Measurements from ENCODE around the gene PLAU.
A peak's percentile ranks its signal among the peaks of the same experiment; 100 is the strongest.
"Not testable (repeated sequence)": the region's sequence is repeated elsewhere in the genome, so short reads cannot be mapped to it uniquely, and the experiment has no call there.

Gene PLAU

DNA sequence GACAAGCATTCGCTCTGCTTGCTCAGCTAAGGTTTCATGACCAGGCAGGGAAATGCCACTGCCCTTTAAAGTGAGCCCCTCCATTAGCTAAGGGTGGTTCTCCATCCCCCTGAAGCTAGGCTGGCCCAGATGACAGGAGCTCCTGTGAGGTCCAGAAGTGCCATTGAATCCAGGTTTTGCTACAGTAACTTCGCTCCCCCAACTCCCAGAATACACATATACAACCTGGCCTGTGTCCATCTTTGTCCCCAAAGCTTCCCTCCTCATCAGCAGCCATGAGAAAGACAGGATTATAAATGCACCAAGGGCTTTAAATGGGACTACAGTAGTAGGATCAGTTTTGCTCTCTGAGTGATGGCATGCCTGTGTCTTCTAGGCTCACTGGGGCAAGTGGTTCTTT, 51.5 kb downstream of the PLAU start:
- H3K27ac ChIP-seq (ENCODE audit: poor library complexity, severe bottlenecking): no peak overlapping the region
- ATAC-seq (ENCODE audit: low read depth): no peak
- no peaks in the 10 kb centered on the region for H3K27me3 ChIP-seq (ENCODE audit: insufficient read depth, poor library complexity, severe bottlenecking)
- DNase-seq (ENCODE audit: low spot score): no peak
- no peaks in the 10 kb centered on the region for H3K36me3 ChIP-seq (ENCODE audit: low read depth)
- H3K4me1 ChIP-seq (ENCODE audit: insufficient read depth, poor library complexity, severe bottlenecking): peaks cover 22% of the 10 kb centered on the region
- no peaks in the 10 kb centered on the region for H3K9me3 ChIP-seq (ENCODE audit: severe bottlenecking)
- no peak overlapping the region for H3K4me3 ChIP-seq (ENCODE audit: severe bottlenecking)
- TF ChIP-seq, protein P1, sequence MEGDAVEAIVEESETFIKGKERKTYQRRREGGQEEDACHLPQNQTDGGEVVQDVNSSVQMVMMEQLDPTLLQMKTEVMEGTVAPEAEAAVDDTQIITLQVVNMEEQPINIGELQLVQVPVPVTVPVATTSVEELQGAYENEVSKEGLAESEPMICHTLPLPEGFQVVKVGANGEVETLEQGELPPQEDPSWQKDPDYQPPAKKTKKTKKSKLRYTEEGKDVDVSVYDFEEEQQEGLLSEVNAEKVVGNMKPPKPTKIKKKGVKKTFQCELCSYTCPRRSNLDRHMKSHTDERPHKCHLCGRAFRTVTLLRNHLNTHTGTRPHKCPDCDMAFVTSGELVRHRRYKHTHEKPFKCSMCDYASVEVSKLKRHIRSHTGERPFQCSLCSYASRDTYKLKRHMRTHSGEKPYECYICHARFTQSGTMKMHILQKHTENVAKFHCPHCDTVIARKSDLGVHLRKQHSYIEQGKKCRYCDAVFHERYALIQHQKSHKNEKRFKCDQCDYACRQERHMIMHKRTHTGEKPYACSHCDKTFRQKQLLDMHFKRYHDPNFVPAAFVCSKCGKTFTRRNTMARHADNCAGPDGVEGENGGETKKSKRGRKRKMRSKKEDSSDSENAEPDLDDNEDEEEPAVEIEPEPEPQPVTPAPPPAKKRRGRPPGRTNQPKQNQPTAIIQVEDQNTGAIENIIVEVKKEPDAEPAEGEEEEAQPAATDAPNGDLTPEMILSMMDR (IDR thresholded peaks at IDR 0.05; ENCODE audit: poor library complexity, severe bottlenecking): no peak

DNA sequence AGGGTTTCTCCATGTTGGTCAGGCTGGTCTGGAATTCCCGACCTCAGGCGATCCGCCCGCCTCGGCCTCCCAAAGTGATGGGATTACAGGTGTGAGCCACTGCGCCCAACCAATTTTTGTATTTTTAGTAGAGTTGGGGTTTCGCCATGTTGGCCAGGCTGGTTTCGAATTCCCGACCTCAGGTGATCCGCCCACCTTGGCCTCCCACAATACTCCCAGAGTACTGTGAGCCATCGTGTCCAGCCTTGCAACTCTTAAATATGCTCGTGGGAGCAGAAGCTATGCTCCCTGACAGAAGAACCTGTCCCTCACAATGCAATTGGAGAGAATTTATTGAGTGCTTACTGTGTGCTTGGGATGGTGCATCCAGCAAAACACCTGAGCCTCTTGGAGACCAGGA, 52.6 kb downstream of the PLAU start:
- not testable (repeated sequence) for H3K27me3 ChIP-seq (ENCODE audit: insufficient read depth, poor library complexity, severe bottlenecking); H3K9me3 ChIP-seq (ENCODE audit: severe bottlenecking); H3K27ac ChIP-seq (ENCODE audit: poor library complexity, severe bottlenecking); H3K4me3 ChIP-seq (ENCODE audit: severe bottlenecking); H3K36me3 ChIP-seq (ENCODE audit: low read depth); DNase-seq (ENCODE audit: low spot score); ATAC-seq (ENCODE audit: low read depth)
- peaks cover 22% of the 10 kb centered on the region for H3K4me1 ChIP-seq (ENCODE audit: insufficient read depth, poor library complexity, severe bottlenecking)

DNA sequence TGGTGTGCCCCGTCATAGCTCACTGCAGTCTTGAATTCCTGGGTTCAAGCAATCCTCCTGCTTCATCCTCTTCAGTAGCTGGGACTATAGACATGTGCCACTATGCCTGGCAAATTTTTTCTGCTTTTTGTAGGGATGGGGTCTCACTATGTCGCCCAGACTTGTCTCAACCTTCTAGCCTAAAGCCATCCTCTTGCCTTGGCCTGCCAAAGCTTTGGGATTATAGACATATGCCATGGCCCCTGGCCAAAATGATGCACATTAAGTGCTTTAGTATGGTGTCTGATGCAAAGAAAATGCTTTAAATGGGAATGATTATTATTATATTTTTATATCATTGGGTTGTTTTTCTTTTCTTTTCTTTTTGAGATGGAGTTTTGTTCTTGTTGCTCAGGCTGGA, 53.8 kb downstream of the PLAU start:
- H3K9me3 ChIP-seq (ENCODE audit: severe bottlenecking): no peaks in the 10 kb centered on the region
- H3K27ac ChIP-seq (ENCODE audit: poor library complexity, severe bottlenecking): peak overlapping the region; percentile 85
- no peaks in the 10 kb centered on the region for H3K27me3 ChIP-seq (ENCODE audit: insufficient read depth, poor library complexity, severe bottlenecking)
- no peak overlapping the region for H3K4me3 ChIP-seq (ENCODE audit: severe bottlenecking)
- ATAC-seq (ENCODE audit: low read depth) (no peak), DNase-seq (ENCODE audit: low spot score) (no peak)
- TF ChIP-seq, protein P1 (IDR thresholded peaks at IDR 0.05; ENCODE audit: poor library complexity, severe bottlenecking): no peak
- peaks cover 22% of the 10 kb centered on the region for H3K4me1 ChIP-seq (ENCODE audit: insufficient read depth, poor library complexity, severe bottlenecking)
- no peaks in the 10 kb centered on the region for H3K36me3 ChIP-seq (ENCODE audit: low read depth)

DNA sequence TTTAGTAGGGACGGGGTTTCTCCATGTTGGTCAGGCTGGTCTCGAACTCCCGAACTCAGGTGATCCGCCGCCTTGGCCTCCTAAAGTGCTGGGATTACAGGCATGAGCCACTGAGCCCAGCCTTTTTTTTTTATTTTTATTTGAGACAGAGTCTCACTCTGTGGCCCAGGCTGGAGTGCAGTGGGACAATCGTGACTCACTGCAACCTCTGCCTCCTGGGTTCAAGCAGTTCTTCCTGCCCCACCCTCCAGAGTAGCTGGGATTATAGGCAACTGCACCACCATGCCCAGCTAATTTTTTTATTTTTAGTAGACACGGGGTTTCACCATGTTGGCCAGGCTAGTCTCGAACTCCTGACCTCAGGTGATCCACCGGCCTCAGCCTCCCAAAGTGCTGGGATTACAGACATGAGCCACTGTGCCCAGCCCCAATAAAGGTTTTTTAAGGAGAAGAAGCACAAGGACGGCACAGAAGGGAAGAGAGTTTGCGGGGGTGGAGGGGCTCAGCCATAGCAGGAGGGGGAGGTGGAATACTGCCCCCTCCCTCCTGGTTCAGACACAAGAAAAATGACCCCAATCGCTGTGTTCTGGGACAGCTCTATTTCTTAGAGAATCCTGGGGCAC, 54.4 kb downstream of the PLAU start:
- Histone ChIP-seq H3K27ac (ENCODE audit: poor library complexity, severe bottlenecking) (peak overlapping the region; percentile 85), H3K4me1 (ENCODE audit: insufficient read depth, poor library complexity, severe bottlenecking) (peaks cover 22% of the 10 kb centered on the region)
- not testable (repeated sequence) for H3K36me3 ChIP-seq (ENCODE audit: low read depth); H3K4me3 ChIP-seq (ENCODE audit: severe bottlenecking); ATAC-seq (ENCODE audit: low read depth); DNase-seq (ENCODE audit: low spot score); H3K27me3 ChIP-seq (ENCODE audit: insufficient read depth, poor library complexity, severe bottlenecking); H3K9me3 ChIP-seq (ENCODE audit: severe bottlenecking)

DNA sequence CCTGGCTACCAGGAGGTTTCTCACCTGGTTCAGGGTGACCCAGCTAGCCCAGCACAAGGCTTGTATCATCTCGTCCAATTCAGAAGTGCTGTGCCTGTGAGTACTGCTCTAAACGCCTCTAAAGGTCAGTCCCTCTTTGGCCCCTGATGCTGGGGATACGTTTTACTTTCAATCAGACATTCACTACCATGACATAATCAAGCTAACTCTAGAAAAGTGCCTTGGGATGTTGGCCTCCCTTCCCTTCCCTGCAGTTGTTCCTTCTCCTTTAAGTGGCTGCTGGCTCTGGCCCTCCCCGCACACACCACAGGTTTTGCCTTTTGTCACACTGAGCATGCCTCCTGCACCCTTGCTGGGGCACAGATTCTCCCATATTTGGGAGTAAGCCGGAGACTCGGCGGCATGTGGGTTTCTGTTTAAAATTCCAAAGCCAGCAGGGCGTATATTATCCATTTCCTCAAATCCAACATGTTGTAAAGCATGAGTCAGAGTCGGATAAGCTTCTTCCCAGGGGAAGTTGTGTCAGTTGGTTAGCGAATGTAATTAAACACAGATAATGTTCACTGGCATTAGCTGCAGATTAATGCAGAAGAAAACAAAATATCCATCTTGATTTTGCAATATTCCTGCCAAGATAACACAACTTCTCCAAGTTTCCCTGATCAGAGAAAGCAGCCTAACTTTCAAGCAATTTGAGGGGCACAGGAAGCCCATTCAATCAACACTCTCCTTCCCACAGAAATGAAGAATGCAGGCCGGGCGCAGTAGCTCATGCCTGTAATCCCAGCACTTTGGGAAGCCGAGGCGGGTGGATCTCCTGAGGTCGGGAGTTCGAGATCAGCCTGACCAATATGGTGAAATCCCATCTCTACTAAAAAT, 55.2 kb downstream of the PLAU start:
- peaks cover 22% of the 10 kb centered on the region for H3K4me1 ChIP-seq (ENCODE audit: insufficient read depth, poor library complexity, severe bottlenecking)
- no peak overlapping the region for H3K4me3 ChIP-seq (ENCODE audit: severe bottlenecking)
- H3K36me3 ChIP-seq (ENCODE audit: low read depth): no peaks in the 10 kb centered on the region
- TF ChIP-seq, protein P1 (IDR thresholded peaks at IDR 0.05; ENCODE audit: poor library complexity, severe bottlenecking): no peak
- ATAC-seq (ENCODE audit: low read depth): peak; percentile 95
- peak overlapping the region; percentile 85 for H3K27ac ChIP-seq (ENCODE audit: poor library complexity, severe bottlenecking)
- H3K27me3 ChIP-seq (ENCODE audit: insufficient read depth, poor library complexity, severe bottlenecking): no peaks in the 10 kb centered on the region
- DNase-seq (ENCODE audit: low spot score): peak; percentile 87
- H3K9me3 ChIP-seq (ENCODE audit: severe bottlenecking): no peaks in the 10 kb centered on the region
